WERI-Rb-1 (cell line): ENCODE results near the gene MRPS2.
"Not testable (repeated sequence)": the region's sequence is repeated elsewhere in the genome, so short reads cannot be mapped to it uniquely, and the experiment has no call there.

Experiments used
- DNase-seq: peaks from one replicate; pipeline ENCODE4 v3.0.0-alpha.2; 2020
- H3K27ac ChIP-seq: fragments of 250-450 bp; sonication (Bioruptor Pico); 2 replicates; pipeline ENCODE4 v1.5.1; 2020; ENCODE audit warnings: mild to moderate bottlenecking, moderate library complexity
- H3K27me3 ChIP-seq: fragments of 250-450 bp; sonication (Bioruptor Pico); 2 replicates; pipeline ENCODE4 v1.5.1; 2021; ENCODE audit warnings: mild to moderate bottlenecking, low read depth, moderate library complexity; ENCODE audit not compliant: insufficient read depth, severe bottlenecking
- H3K36me3 ChIP-seq: fragments of 250-450 bp; sonication (Bioruptor Pico); 2 replicates; pipeline ENCODE4 v1.5.1; 2020; ENCODE audit warnings: mild to moderate bottlenecking, moderate library complexity
- H3K4me3 ChIP-seq: 2 replicates; pipeline ENCODE4 v1.5.1; 2011; ENCODE audit warnings: low read depth, mild to moderate bottlenecking, control low read depth, low read length
- H3K9me3 ChIP-seq: fragments of 250-450 bp; sonication (Bioruptor Pico); 2 replicates; pipeline ENCODE4 v1.5.1; 2021; ENCODE audit warnings: mild to moderate bottlenecking, moderate library complexity; ENCODE audit not compliant: severe bottlenecking
- TF ChIP-seq, protein P1 (sequence below): IDR thresholded peaks from 2 replicates; pipeline ENCODE4 v1.5.1; 2011; ENCODE audit warnings: low read depth, mild to moderate bottlenecking, control low read depth, inconsistent platforms, low read length

The MRPS2 gene

DNA sequence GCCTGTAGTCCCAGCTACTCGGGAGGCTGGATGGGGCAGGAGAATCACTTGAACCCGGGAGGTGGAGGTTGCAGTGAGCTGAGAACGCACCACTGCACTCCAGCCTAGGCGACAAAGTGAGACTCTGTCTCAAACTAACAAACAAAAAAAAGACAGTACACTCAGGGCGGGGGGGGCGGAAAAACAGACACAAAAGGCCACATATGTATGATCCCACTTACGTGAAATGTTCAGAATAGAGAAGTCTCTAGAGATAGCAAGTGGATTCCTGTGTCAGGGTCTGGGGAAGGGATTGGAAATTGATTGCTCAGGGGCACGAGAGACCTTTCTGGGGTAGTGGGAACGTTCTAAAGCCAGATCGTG is 11.7 kb downstream of the MRPS2 start:
- no peak overlapping the region for H3K4me3 ChIP-seq
- no peak overlapping the region for H3K27ac ChIP-seq
- TF ChIP-seq, protein P1, sequence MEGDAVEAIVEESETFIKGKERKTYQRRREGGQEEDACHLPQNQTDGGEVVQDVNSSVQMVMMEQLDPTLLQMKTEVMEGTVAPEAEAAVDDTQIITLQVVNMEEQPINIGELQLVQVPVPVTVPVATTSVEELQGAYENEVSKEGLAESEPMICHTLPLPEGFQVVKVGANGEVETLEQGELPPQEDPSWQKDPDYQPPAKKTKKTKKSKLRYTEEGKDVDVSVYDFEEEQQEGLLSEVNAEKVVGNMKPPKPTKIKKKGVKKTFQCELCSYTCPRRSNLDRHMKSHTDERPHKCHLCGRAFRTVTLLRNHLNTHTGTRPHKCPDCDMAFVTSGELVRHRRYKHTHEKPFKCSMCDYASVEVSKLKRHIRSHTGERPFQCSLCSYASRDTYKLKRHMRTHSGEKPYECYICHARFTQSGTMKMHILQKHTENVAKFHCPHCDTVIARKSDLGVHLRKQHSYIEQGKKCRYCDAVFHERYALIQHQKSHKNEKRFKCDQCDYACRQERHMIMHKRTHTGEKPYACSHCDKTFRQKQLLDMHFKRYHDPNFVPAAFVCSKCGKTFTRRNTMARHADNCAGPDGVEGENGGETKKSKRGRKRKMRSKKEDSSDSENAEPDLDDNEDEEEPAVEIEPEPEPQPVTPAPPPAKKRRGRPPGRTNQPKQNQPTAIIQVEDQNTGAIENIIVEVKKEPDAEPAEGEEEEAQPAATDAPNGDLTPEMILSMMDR, result no peak
- H3K9me3 ChIP-seq, result peaks cover 7% of the 10 kb centered on the region
- no peak for DNase-seq
- H3K27me3 ChIP-seq, result no peaks in the 10 kb centered on the region
- H3K36me3 ChIP-seq, result no peaks in the 10 kb centered on the region

DNA sequence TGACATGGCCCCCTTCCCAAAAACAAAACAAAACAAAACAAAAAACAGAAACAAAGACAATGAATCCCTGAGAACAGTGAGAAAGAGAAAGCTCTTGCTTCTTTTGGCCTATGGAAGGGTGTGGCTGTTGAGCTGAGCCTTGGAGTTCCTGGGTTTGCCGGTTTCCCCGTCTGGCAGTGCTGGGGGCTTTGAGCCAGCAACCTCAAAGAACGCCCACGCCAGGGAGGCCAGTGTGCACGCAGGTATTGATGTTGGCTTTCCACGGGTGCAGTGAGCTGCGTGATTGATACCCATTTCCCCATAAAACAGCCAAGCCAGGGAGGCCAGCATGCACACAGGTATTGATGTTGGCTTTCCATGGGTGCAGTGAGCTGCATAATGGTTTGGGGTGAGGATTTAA is 12.4 kb downstream of the MRPS2 start:
- no peak for DNase-seq
- Histone ChIP-seq H3K4me3 (no peak overlapping the region), H3K36me3 (no peaks in the 10 kb centered on the region), H3K27me3 (no peaks in the 10 kb centered on the region), H3K9me3 (peaks cover 7% of the 10 kb centered on the region), H3K27ac (no peak overlapping the region)
- TF ChIP-seq, protein P1, result no peak

DNA sequence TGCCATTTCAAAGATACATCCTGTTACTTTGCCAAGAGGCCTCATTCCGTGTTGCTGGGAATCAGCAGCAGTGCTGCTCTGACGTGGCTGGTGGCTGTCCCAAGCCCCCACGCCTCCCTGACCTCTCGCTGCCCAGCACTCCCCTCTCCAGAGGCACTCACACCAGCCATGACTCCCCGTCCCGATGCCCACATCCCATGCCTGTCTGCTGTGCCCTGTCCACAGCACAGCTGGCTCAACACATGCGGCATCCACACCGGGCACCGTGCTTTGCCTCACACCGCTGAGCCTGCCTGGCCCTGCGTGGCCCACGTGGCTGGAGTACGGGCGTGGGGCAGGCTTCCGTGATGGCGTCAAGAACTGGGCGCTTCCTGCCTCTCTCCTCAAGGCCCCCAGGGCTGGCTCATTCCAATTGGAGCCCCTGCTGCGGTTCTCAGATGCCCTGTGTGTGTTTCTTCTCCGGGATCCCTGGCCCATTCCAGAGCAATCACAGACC is 12.9 kb downstream of the MRPS2 start:
- TF ChIP-seq, protein P1, result no peak
- H3K27me3 ChIP-seq, result no peaks in the 10 kb centered on the region
- DNase-seq, result no peak

DNA sequence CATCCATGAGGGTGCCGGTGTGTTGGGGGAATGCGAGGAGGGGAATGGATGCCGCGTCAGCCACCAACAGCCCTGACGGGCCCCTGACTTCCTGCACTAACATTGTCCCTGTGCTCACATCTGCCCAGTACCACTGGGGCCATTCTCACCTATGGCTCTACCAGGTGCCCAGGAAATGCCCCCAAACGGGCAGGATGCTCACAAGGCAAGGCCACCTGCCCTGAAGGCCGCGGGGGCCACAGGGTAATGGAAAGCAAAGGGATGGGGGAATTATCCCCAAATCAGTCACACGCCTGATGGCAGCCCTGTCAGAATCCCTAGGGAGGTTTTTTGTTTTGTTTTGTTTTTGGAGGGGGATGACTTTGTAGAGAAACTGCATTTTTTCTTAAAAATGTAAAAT is 13.4 kb downstream of the MRPS2 start:
- not testable (repeated sequence) for H3K36me3 ChIP-seq, H3K9me3 ChIP-seq, H3K27me3 ChIP-seq, H3K27ac ChIP-seq, H3K4me3 ChIP-seq, DNase-seq

More for the DNA sequence above, 12.9 kb downstream of the MRPS2 start:
- no peak overlapping the region for H3K4me3 ChIP-seq
- H3K9me3 ChIP-seq, result peaks cover 7% of the 10 kb centered on the region
- no peaks in the 10 kb centered on the region for H3K36me3 ChIP-seq
- H3K27ac ChIP-seq, result no peak overlapping the region

DNA sequence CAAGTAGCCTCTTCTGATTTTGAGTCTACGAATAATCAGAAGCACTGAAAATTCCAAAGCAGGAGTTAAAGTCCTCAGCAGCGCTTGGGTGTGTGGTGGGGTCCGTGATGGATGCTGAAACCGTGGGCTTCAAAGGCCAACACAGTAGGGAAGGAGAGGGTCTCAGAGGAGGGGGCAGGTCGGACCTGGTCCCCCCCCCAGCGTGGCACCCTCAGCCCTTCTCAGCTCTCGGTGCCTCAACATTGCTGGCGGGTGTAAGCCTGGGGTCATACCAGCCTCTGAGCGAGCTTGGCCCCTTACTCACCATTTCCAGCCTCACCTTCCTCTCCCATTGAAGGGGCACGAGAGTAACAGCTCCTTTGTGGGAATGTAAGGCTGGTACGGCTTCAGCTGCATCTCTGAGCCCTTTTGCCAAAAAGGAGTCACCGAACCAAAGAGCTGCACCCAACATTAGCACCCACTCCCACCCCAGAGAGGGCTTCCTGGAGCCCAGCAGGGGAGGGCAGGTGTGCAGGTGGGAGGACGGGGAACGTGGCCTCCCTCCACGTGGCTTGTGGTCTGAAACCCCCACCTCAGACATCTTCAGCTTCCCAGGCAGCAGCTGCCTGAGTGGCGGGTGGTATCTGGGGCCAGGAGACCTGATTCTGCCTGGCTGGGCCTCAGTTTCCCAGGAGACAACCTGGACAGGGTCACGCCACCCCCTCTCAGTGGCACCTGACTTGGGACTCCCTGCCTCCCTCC is 14.0 kb downstream of the MRPS2 start:
- Histone ChIP-seq H3K4me3 (no peak overlapping the region), H3K36me3 (no peaks in the 10 kb centered on the region), H3K9me3 (peaks cover under 1% of the 10 kb centered on the region), H3K27ac (no peak overlapping the region), H3K27me3 (no peaks in the 10 kb centered on the region)
- no peak for DNase-seq
- TF ChIP-seq, protein P1, result no peak

DNA sequence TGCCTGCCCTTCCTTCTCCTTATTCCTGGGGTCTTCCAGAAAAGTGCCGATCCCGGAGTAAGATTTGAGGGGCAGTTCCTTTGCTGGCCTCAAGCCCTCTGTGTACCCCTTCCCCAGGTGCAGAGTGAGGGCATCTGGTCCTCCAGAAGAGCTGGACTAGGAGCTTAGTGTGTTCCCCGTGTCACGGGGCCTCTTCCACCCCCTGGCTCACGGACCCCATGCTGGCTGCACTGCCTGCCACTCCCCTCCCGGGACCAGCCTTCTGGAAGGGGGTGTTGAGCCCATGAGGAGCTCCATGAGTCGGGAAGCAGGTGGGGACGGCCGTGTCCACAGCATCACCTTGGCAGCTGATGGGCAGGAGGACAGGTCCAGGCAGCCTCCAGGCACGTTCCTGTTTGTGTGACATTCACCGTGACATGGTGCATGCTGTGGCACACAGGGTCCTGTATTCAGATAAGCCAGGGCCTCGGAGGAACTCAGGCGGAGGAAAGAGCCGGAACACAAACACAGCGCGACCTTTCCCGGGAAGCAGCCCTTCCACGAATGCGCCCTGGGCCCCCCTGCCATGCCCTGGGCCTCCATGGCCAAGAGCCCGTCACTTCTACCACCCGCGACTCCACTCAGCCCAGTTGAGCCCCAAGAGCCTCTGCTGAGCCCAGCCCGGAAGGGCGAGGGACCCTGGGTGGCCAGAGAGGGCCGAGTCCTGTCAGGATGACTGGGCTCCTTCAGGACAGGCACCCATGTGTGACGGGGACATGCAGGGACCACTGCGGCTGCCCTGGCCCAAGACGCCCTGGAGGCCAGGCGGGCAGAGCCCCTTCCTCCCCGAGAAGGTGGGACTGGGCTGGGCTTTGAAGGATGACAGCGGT is 14.8 kb downstream of the MRPS2 start:
- DNase-seq, result no peak
- Histone ChIP-seq H3K27me3 (no peaks in the 10 kb centered on the region), H3K4me3 (no peak overlapping the region), H3K9me3 (no peaks in the 10 kb centered on the region), H3K27ac (no peak overlapping the region), H3K36me3 (no peaks in the 10 kb centered on the region)
- TF ChIP-seq, protein P1, result no peak
